Liver (tissue), 9 donors: ENCODE data around the gene TXN2. TPM values are rescaled to one million over a fixed set of nuclear protein-coding genes. Genes with fewer than 3 reads are reported as not detected.

Experiments
- DNase-seq: peaks from one replicate; pipeline ENCODE4 v3.0.0-alpha.2; 2017; ENCODE audit warnings: low spot score
- H3K27ac ChIP-seq, 2 donors: one replicate each; pipeline ENCODE4 v1.7.0; 2013; ENCODE audit warnings: inconsistent platforms in 2 of 2, low read length in 2 of 2, control low read depth in 1 of 2, low read depth in 1 of 2, mild to moderate bottlenecking in 1 of 2
- H3K27me3 ChIP-seq, 4 donors: one replicate each; pipeline versions ENCODE4 v1.6.1 to v1.7.0; 2013; ENCODE audit warnings: low read length in 3 of 4, inconsistent platforms in 1 of 4, mild to moderate bottlenecking in 1 of 4, moderate library complexity in 1 of 4; ENCODE audit not compliant: control insufficient read depth in 4 of 4, insufficient read depth in 4 of 4
- H3K36me3 ChIP-seq, 4 donors: one replicate each; pipeline versions ENCODE4 v1.6.1 to v1.7.0; 2013; ENCODE audit warnings: low read length in 3 of 4, mild to moderate bottlenecking in 3 of 4, low read depth in 1 of 4, moderate library complexity in 1 of 4; ENCODE audit not compliant: control insufficient read depth in 4 of 4, insufficient read depth in 3 of 4
- H3K4me1 ChIP-seq, 4 donors: one replicate each; pipeline versions ENCODE4 v1.6.1 to v1.7.0; 2013; ENCODE audit warnings: low read length in 3 of 4, mild to moderate bottlenecking in 3 of 4, moderate library complexity in 1 of 4; ENCODE audit not compliant: control insufficient read depth in 4 of 4, insufficient read depth in 4 of 4
- H3K4me3 ChIP-seq, 3 donors: one replicate each; pipeline versions ENCODE4 v1.6.1 to v1.7.0; 2013; ENCODE audit warnings: low read length in 3 of 3, control low read depth in 1 of 3, low read depth in 1 of 3, mild to moderate bottlenecking in 1 of 3
- H3K9ac ChIP-seq, 2 donors: one replicate each; pipeline ENCODE4 v1.7.0; 2013; ENCODE audit warnings: low read length in 2 of 2, mild to moderate bottlenecking in 2 of 2, moderate library complexity in 2 of 2, control low read depth in 1 of 2, low read depth in 1 of 2
- H3K9me3 ChIP-seq, 4 donors: one replicate each; pipeline versions ENCODE4 v1.6.1 to v1.7.0; 2013; ENCODE audit warnings: low read length in 3 of 4; ENCODE audit not compliant: control insufficient read depth in 4 of 4
- EGR1 ChIP-seq, 2 donors: IDR thresholded peaks; 2 replicates each; pipeline ENCODE4 v1.6.1; 2016 to 2018; ENCODE audit warnings: antibody characterized with exemption in 2 of 2, low read depth in 2 of 2
- FOXA1 ChIP-seq: IDR thresholded peaks from 2 replicates; pipeline ENCODE4 v1.6.1; 2016; ENCODE audit warnings: antibody characterized with exemption
- FOXA2 ChIP-seq: IDR thresholded peaks from 2 replicates; pipeline ENCODE4 v1.6.1; 2016; ENCODE audit warnings: antibody characterized with exemption
- GABPA ChIP-seq, 2 donors: IDR thresholded peaks in 1 of 2; conservative IDR thresholded peaks in 1 of 2; 2 replicates each; pipeline ENCODE4 v1.6.1; 2016; ENCODE audit warnings: antibody characterized with exemption in 2 of 2, mild to moderate bottlenecking in 1 of 2, moderate library complexity in 1 of 2
- HNF4A ChIP-seq, 2 donors: conservative IDR thresholded peaks; 2 replicates each; pipeline ENCODE4 v1.6.1; 2016; ENCODE audit warnings: antibody characterized with exemption in 2 of 2, mild to moderate bottlenecking in 2 of 2
- HNF4G ChIP-seq: IDR thresholded peaks from 2 replicates; pipeline ENCODE4 v1.6.1; 2016; ENCODE audit warnings: antibody characterized with exemption
- JUND ChIP-seq, 2 donors: IDR thresholded peaks; 2 replicates each; pipeline ENCODE4 v1.6.1; 2016; ENCODE audit warnings: antibody characterized with exemption in 2 of 2
- MAX ChIP-seq: IDR thresholded peaks from 2 replicates; pipeline ENCODE4 v1.6.1; 2016; ENCODE audit warnings: antibody characterized with exemption
- NR2F2 ChIP-seq: IDR thresholded peaks from 2 replicates; pipeline ENCODE4 v1.6.1; 2016; ENCODE audit warnings: antibody characterized with exemption
- RAD21 ChIP-seq, 2 donors: IDR thresholded peaks; 2 replicates each; pipeline ENCODE4 v1.6.1; 2016; ENCODE audit warnings: antibody characterized with exemption in 2 of 2, mild to moderate bottlenecking in 2 of 2
- REST ChIP-seq: IDR thresholded peaks from 2 replicates; pipeline ENCODE4 v1.6.1; 2016; ENCODE audit warnings: antibody characterized with exemption, mild to moderate bottlenecking
- RXRA ChIP-seq, 2 donors: IDR thresholded peaks; 2 replicates each; pipeline ENCODE4 v1.6.1; 2017 to 2018; ENCODE audit warnings: antibody characterized with exemption in 2 of 2, mild to moderate bottlenecking in 1 of 2
- SP1 ChIP-seq: IDR thresholded peaks from 2 replicates; pipeline ENCODE4 v1.6.1; 2018; ENCODE audit warnings: antibody characterized with exemption, mild to moderate bottlenecking
- TAF1 ChIP-seq: conservative IDR thresholded peaks from 2 replicates; pipeline ENCODE4 v1.6.1; 2016; ENCODE audit warnings: antibody characterized with exemption, mild to moderate bottlenecking
- YY1 ChIP-seq: IDR thresholded peaks from 2 replicates; pipeline ENCODE4 v1.6.1; 2016; ENCODE audit warnings: antibody characterized with exemption, mild to moderate bottlenecking
- ZBTB33 ChIP-seq: IDR thresholded peaks from 2 replicates; pipeline ENCODE4 v1.6.1; 2016; ENCODE audit warnings: antibody characterized with exemption
- WGBS: extraction: QIAGEN DNeasy Blood & Tissue Kit; methylation state at CpG from one replicate; pipeline ENCODE4 v1.1.7; 2013; 5-methylcytosine and 5-hydroxymethylcytosine counted together
- polyA plus RNA-seq, 2 donors: library from polyadenylated mRNA; stranded (reverse) in 1 of 2; unstranded in 1 of 2; fragments of 200-250 nt in 1 of 2; fragments of >200 nt in 1 of 2; fragmentation: Nextera tagmentation in 1 of 2; extraction: Ambion mirVana in 1 of 2; gene quantifications; one replicate each; pipeline versions ENCODE4 v1.2.1 to v1.2.3, GENCODE V29; 2013 to 2015
- total RNA-seq, 2 donors: library from RNA; depleted of rRNA; stranded (reverse); fragments of >200 nt; gene quantifications; one replicate each; pipeline ENCODE4 v1.2.3, GENCODE V29; 2014
- TF ChIP-seq, protein P1 (sequence below): IDR thresholded peaks from 2 replicates; pipeline ENCODE4 v1.6.1; 2016; ENCODE audit warnings: antibody characterized with exemption
- TF ChIP-seq, protein P2 (sequence below): fragments of 150-350 bp; IDR thresholded peaks from 2 replicates; pipeline ENCODE4 v1.5.1; 2017; ENCODE audit warnings: improper control_type of control experiment, low read depth, low read length; ENCODE audit not compliant: missing input control
- donor health status: healthy.
- donor health status: healthy.
- donor health status: healthy.
- donor health status: healthy.
- donor health status: healthy.

Gene TXN2
- total and polyA plus RNA-seq, 4 donors, result 27.5 to 154 (median 73.4) TPM

- WGBS, result 80% methylated on average over 16 of the region's 16 CpGs
- H3K27me3 ChIP-seq, result no peaks in the 10 kb centered on the region
- H3K27ac ChIP-seq, result no peak overlapping the region
- no peak for DNase-seq
- H3K36me3 ChIP-seq, result no peaks in the 10 kb centered on the region
- no peak overlapping the region for H3K4me3 ChIP-seq
- H3K4me1 ChIP-seq, result peaks cover 0 to 2% (median 1%) of the 10 kb centered on the region in 4 donors
- no peak overlapping the region for H3K9ac ChIP-seq
- TF ChIP-seq RXRA (IDR thresholded peaks at IDR 0.05), result peak in 1 of 2 donors; percentile 20
- peak in 1 of 2 donors; percentile 15 for TF ChIP-seq HNF4A (conservative IDR thresholded peaks at IDR 0.05)
- TF ChIP-seq, protein P1, sequence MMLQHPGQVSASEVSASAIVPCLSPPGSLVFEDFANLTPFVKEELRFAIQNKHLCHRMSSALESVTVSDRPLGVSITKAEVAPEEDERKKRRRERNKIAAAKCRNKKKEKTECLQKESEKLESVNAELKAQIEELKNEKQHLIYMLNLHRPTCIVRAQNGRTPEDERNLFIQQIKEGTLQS, result no peak
- no peaks in the 10 kb centered on the region for H3K9me3 ChIP-seq
Observed at GRCh38 chr22:36461665-36462649, 19.5 kb downstream of the TXN2 start.

GRCh38 chr22:36460202-36460601, 21.2 kb downstream of the TXN2 start:
- TF ChIP-seq NR2F2 (no peak), HNF4A (conservative IDR thresholded peaks at IDR 0.05) (no peak), YY1 (no peak), GABPA (IDR thresholded peaks at IDR 0.05 in 1 of 2, conservative IDR thresholded peaks at IDR 0.05 in 1 of 2) (no peak), RXRA (IDR thresholded peaks at IDR 0.05) (no peak), MAX (no peak), SP1 (no peak), HNF4G (no peak), JUND (IDR thresholded peaks at IDR 0.05) (no peak), REST (no peak), FOXA1 (no peak), TAF1 (no peak), FOXA2 (no peak), ZBTB33 (no peak), EGR1 (IDR thresholded peaks at IDR 0.05; ENCODE audit: low read depth in 2 of 2) (no peak), RAD21 (IDR thresholded peaks at IDR 0.05) (no peak)
- TF ChIP-seq, protein P2, sequence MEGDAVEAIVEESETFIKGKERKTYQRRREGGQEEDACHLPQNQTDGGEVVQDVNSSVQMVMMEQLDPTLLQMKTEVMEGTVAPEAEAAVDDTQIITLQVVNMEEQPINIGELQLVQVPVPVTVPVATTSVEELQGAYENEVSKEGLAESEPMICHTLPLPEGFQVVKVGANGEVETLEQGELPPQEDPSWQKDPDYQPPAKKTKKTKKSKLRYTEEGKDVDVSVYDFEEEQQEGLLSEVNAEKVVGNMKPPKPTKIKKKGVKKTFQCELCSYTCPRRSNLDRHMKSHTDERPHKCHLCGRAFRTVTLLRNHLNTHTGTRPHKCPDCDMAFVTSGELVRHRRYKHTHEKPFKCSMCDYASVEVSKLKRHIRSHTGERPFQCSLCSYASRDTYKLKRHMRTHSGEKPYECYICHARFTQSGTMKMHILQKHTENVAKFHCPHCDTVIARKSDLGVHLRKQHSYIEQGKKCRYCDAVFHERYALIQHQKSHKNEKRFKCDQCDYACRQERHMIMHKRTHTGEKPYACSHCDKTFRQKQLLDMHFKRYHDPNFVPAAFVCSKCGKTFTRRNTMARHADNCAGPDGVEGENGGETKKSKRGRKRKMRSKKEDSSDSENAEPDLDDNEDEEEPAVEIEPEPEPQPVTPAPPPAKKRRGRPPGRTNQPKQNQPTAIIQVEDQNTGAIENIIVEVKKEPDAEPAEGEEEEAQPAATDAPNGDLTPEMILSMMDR, result no peak
- H3K4me3 ChIP-seq, result no peak overlapping the region
- peaks cover 0 to 5% (median 1%) of the 10 kb centered on the region in 4 donors for H3K4me1 ChIP-seq
- WGBS, result 95% methylated on average over 8 of the region's 8 CpGs
- no peaks in the 10 kb centered on the region for H3K9me3 ChIP-seq
- no peak overlapping the region for H3K9ac ChIP-seq
- H3K27me3 ChIP-seq, result no peaks in the 10 kb centered on the region
- no peaks in the 10 kb centered on the region for H3K36me3 ChIP-seq
- no peak overlapping the region for H3K27ac ChIP-seq
- no peak for DNase-seq
